HUES6 (cell line): ENCODE data around the gene PARP16.

Source experiments
- H3K27ac ChIP-seq: 2 replicates; pipeline ENCODE4 v1.7.0; 2013; ENCODE audit warnings: low read depth, mild to moderate bottlenecking, low read length, inconsistent platforms
- H3K27me3 ChIP-seq: 2 replicates; pipeline ENCODE4 v1.6.1; 2013; ENCODE audit warnings: low read length; ENCODE audit not compliant: control insufficient read depth, insufficient read depth
- H3K36me3 ChIP-seq: 2 replicates; pipeline ENCODE4 v1.6.1; 2013; ENCODE audit warnings: low read length; ENCODE audit not compliant: control insufficient read depth, insufficient read depth
- H3K4me1 ChIP-seq: 2 replicates; pipeline ENCODE4 v1.6.1; 2013; ENCODE audit warnings: low read length; ENCODE audit not compliant: control insufficient read depth, insufficient read depth
- H3K4me3 ChIP-seq: 2 replicates; pipeline ENCODE4 v1.5.1; 2013; ENCODE audit warnings: low read depth, low read length
- H3K9ac ChIP-seq: one replicate; pipeline ENCODE4 v1.6.1; 2013; ENCODE audit warnings: mild to moderate bottlenecking, low read length
- H3K9me3 ChIP-seq: 2 replicates; pipeline ENCODE4 v1.6.1; 2013; ENCODE audit warnings: low read depth, low read length; ENCODE audit not compliant: control insufficient read depth, insufficient read depth

The PARP16 gene

DNA sequence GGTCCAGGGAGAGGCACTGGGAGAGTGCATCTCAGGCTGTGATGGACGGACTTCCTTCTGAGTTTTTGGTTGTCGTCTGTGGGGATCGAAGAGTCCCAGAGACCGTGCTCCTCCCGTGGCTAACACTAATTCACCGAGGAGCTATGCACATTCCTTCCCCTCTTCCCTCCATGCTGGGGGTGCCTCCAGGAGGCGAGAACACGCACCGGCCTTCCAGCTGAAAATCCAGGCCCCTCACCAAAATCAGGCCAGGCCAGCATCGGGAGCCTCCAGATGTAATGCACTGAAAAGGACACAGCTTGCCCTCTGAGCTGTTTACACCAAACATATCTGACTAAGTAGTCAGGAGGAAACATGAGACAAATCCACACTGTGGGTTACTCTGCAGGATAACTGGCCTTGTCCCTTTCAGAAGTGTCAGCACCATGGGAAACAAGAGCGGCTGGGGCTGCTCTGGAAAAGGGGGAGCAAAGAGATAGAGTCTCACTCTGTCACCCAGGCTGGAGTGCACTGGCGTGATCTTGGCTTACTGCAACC lies 23.3 kb upstream of the PARP16 start:
- no peak overlapping the region for H3K9ac ChIP-seq
- H3K36me3 ChIP-seq, result no peaks in the 10 kb centered on the region
- no peaks in the 10 kb centered on the region for H3K27me3 ChIP-seq
- H3K27ac ChIP-seq, result no peak overlapping the region
- H3K9me3 ChIP-seq, result no peaks in the 10 kb centered on the region
- H3K4me3 ChIP-seq, result no peak overlapping the region
- H3K4me1 ChIP-seq, result peaks cover 5% of the 10 kb centered on the region; the same call in 1 of the 2 replicates

DNA sequence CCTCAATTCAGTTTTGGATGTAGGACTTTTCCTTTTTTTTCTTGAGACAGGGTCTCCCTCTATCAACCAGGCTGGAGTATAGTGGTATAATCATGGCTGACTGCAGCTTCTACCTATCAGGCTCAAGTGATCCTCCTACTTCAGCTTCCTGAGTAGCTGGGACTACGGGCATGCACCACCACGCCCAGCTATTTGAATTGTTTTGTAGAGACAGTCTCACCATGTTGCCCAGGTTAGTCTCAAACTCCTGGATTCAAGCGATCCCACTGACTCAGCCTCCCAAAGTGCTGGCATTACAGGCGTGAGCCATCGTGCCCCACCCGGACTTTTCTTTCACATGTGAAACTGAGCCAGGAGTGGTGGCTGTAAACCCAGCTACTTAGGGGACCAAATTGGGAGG lies 21.3 kb upstream of the PARP16 start:
- Histone ChIP-seq H3K36me3 (no peaks in the 10 kb centered on the region), H3K9ac (no peak overlapping the region), H3K27me3 (no peaks in the 10 kb centered on the region), H3K4me3 (no peak overlapping the region), H3K4me1 (peaks cover 13% of the 10 kb centered on the region), H3K9me3 (no peaks in the 10 kb centered on the region), H3K27ac (no peak overlapping the region)

DNA sequence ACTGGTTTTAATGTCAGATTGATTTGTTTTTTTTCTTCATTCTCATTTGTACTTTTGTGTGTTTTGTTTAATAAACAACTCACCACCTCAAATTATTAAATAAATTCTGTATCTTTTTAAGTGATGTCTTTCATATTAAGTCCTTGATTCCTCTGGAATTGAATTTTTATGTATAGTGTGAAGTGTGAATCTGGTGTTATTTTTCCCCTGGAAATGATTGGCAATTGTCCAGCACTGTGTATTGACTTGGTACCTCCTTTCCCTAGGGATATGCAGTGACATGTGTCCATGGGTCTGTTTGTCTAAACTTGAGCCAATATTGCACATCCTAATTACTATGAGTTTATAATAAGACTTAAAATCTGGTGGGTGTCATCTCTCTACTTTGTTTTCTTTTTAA lies 19.9 kb upstream of the PARP16 start:
- Histone ChIP-seq H3K27ac (no peak overlapping the region), H3K9ac (no peak overlapping the region), H3K36me3 (no peaks in the 10 kb centered on the region), H3K4me3 (no peak overlapping the region), H3K9me3 (no peaks in the 10 kb centered on the region), H3K27me3 (no peaks in the 10 kb centered on the region), H3K4me1 (peaks cover 13% of the 10 kb centered on the region)

DNA sequence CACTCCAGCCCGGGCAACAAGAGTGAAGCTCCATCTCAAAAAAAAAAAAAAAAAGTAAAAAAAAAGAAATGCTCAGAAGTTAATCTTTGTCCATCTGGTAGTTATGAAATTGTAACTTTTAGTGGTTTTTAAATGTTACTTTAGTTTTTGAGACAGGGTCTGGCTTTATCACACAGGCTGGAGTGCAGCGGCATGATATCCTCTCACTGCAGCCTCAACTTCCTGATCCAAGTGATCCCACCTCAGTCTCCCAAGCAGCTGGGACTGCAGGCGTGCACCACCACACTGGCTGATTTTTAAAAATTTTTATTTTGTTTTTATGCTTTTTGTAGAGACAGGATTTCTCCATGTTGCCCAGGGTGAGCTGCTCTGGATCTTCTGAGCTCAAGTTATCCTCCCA lies 19.1 kb upstream of the PARP16 start:
- no peaks in the 10 kb centered on the region for H3K27me3 ChIP-seq
- H3K36me3 ChIP-seq, result no peaks in the 10 kb centered on the region
- H3K4me1 ChIP-seq, result peaks cover 13% of the 10 kb centered on the region
- no peaks in the 10 kb centered on the region for H3K9me3 ChIP-seq
- no peak overlapping the region for H3K9ac ChIP-seq
- H3K27ac ChIP-seq, result no peak overlapping the region
- no peak overlapping the region for H3K4me3 ChIP-seq

DNA sequence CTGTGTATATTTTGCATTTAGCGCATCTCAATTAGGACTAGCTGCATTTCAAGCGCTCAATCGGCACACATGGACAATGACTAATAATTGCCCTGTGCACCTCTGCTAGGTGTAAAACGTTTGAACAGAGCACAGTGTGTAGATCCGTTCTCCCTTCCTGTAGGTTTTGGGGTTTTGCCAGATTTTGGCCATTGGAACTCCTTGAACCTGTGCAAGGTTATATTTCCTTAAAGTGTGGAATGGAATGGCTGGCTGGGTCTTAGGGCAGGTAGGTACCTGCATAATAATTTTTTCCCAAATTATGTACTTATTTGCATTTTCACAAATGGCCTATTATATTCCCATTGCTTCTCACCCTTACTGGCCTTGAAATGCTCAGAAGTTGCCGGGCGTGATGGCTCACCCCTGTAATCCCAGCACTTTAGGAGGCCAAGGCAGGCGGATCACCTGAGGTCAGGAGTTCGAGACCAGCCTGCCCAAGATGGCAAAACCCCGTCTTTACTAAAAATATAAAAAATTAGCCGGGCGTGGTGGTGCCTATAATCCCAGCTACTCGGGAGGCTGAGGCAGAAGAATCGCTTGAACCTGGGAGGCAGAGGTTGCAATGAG lies 18.6 kb upstream of the PARP16 start:
- Histone ChIP-seq H3K27ac (no peak overlapping the region), H3K36me3 (no peaks in the 10 kb centered on the region), H3K9me3 (no peaks in the 10 kb centered on the region), H3K9ac (no peak overlapping the region), H3K4me3 (peak overlapping the region; percentile 17), H3K27me3 (no peaks in the 10 kb centered on the region), H3K4me1 (peaks cover 13% of the 10 kb centered on the region)

DNA sequence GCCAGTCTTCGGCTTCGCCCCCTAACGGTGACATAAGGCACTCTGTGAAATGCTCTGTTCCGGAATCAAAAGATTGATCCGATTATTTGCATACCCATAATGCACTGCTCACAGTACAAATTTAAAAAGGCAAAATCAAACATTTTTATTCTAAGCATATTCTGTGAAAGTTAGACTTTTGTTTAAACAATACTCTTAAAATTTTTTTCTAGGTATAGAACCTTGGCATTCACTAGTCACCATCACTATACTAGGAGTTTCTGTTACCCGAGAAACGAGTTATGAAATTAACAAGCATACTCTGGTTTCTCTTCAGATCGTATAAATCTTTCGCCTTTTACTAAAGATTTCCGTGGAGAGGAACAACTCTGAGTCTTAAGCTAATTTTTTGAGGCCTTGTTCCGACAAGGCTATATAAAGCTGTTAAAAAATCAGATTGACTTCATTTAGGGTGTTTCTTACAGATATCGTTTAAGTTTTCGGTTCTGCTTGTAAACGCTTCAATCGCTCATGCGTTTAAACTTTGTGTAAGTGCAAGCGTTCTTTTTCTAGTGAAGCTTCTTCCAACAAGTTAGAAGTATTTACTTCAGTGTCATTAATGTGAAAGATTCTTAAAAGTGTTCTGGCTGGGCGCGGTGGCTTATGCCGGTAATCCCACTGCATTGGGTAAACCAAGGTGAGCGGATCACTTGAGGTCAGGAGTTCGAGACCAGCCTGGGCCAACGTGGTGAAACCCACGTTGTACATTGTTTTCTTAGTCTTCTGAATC lies 17.9 kb upstream of the PARP16 start, which contains the start of gene RNU5B-1:
TSS of gene RNU5B-1 (plus strand) at position 297 of the 769 bp plus-strand sequence.
- no peaks in the 10 kb centered on the region for H3K36me3 ChIP-seq
- peak within 1 kb of the TSS; percentile 98 for H3K27ac ChIP-seq
- H3K27me3 ChIP-seq, result no peaks in the 10 kb centered on the region
- peak within 1 kb of the TSS; percentile 91 for H3K9ac ChIP-seq
- H3K4me3 ChIP-seq, result peak within 1 kb of the TSS; percentile 52
- peaks cover 8% of the 10 kb centered on the region for H3K4me1 ChIP-seq
- H3K9me3 ChIP-seq, result no peaks in the 10 kb centered on the region

DNA sequence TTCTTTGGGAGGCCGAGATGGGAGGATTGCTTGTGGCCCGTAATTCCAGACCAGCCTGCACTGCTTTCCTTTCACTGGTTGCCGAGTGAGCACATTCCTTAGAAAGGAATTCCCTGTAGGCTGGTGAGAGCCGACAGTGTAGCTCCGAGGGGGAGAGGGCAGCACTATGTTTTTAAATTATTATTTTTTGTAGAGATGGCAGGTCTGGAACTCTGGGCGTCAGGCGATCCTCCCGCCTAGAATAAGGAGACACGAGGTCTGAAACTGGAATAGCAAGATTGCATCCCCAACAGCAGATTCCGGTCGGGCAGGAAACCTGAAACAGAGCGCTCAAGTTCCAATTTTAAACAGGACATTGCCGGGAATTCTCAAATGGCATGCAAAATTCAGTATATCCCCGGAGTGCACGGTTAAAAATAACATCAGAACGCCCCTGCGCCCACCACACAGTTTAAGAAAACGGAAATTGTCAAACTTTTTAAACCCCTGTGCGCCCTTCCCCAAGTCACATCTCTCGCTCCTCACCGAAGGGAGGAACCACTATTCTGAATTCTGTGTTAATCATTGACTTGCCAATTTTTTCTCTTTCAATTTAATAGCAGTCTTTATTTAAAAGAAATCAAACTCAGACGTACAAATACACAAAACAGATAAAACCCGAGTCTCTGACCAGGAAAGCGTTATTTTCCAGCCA lies 17.2 kb upstream of the PARP16 start:
- H3K27me3 ChIP-seq, result no peaks in the 10 kb centered on the region
- H3K4me3 ChIP-seq, result peak overlapping the region; percentile 52
- H3K9me3 ChIP-seq, result no peaks in the 10 kb centered on the region
- H3K27ac ChIP-seq, result peak overlapping the region; percentile 98
- peak overlapping the region; percentile 91 for H3K9ac ChIP-seq
- no peaks in the 10 kb centered on the region for H3K36me3 ChIP-seq
- H3K4me1 ChIP-seq, result peaks cover 8% of the 10 kb centered on the region

DNA sequence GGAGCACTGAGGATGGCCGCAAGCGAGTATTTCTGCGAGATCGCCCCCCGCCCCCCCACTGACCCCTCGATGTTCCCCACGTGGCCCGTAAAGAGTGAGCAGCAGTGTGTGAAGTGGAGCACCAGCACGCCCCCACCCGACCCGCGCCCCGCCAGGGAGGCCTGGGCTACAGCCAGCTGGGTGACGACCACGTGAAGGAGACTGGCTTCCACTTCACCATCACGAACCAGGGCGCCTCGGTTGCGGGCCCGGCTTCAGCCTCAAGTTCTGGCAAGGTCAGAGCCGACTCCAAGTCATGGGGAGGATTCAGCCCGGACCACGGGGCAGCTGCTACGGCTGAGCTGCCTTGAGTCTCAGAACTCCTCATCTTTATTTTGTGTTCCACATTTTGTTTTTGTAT lies 15.4 kb upstream of the PARP16 start:
- Histone ChIP-seq H3K9me3 (no peaks in the 10 kb centered on the region), H3K27ac (no peak overlapping the region)

DNA sequence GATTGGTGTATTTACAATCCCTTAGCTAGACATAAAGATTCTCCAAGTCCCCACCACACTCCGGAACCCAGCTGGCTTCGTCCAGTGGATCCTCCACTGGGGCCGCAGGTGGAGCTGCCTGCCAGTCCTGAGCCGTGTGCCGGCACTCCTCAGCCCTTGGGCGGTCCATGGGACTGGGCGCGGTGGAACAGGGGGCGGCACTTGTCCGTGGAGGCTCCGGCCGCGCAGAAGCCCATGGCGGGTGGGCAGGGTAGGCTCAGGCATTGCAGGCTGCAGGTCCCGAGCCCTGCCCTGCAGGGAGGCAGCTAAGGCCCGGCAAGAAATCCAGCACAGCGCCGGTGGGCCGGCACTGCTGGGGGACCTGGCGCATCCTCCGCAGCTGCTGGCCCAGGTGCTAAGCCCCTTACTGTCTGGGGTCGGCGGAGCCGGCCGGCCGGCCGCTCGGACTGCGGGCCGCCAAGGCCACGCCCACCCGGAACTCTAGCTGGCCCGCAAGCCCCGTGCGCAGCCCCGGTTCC lies 14.3 kb upstream of the PARP16 start:
- Histone ChIP-seq H3K36me3 (no peaks in the 10 kb centered on the region), H3K4me3 (peak overlapping the region; percentile 34; the same call in 1 of the 2 replicates), H3K27me3 (no peaks in the 10 kb centered on the region), H3K4me1 (peaks cover 8% of the 10 kb centered on the region), H3K27ac (no peak overlapping the region), H3K9me3 (no peaks in the 10 kb centered on the region), H3K9ac (no peak overlapping the region)

More for the DNA sequence above, 15.4 kb upstream of the PARP16 start:
- H3K4me1 ChIP-seq, result peaks cover 8% of the 10 kb centered on the region
- no peaks in the 10 kb centered on the region for H3K36me3 ChIP-seq
- no peak overlapping the region for H3K9ac ChIP-seq
- no peak overlapping the region for H3K4me3 ChIP-seq
- no peaks in the 10 kb centered on the region for H3K27me3 ChIP-seq

DNA sequence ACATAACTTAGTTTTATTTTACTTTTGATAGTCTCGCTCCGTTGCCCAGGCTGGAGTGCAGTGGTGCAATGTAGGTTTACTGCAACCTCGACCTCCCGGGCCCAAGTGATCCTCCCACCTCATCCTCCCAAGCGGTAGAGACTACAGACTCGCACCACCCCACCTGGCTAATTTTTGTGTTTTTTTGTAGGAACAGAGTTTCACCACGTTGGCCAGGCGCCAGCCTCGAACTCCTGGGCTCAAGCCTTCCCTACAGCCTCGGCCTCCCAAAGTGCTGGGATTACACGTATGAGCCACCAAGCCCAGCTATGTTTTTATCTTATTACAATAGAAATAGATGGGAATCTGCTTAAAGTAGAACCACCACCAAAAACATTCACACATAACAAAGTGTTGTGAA lies 12.0 kb upstream of the PARP16 start:
- no peaks in the 10 kb centered on the region for H3K9me3 ChIP-seq
- no peak overlapping the region for H3K9ac ChIP-seq
- no peak overlapping the region for H3K27ac ChIP-seq
- H3K27me3 ChIP-seq, result no peaks in the 10 kb centered on the region
- H3K4me3 ChIP-seq, result peak overlapping the region; percentile 30; the same call in 1 of the 2 replicates
- H3K4me1 ChIP-seq, result peaks cover 8% of the 10 kb centered on the region
- no peaks in the 10 kb centered on the region for H3K36me3 ChIP-seq
